Measurements from ENCODE around the gene DSTYK. TPM values are rescaled to one million over a fixed set of nuclear protein-coding genes. Genes with fewer than 3 reads are reported as not detected.

Gene DSTYK
- total RNA-seq, 1 donor from 2014 or later = 9.6 TPM

GRCh38 chr1:205251576-205251975 is 40.1 kb upstream of the DSTYK start:
- intact Hi-C loops (cut with micrococcal nuclease) = no loop called here
- Mint-ChIP-seq H3K36me3 (ENCODE audit: low read depth) (no peaks in the 10 kb centered on the region), H3K27me3 (no peaks in the 10 kb centered on the region), H3K9me3 (no peaks in the 10 kb centered on the region), H3K4me3 (no peak overlapping the region), H3K4me1 (no peaks in the 10 kb centered on the region), H3K27ac (no peak overlapping the region)
- ChIA-PET POLR2A (no interaction called here), CTCF (interaction anchor here (0.6 to 1.0 kb wide), 2 partner anchors 22 to 110 kb away, joined by 3 read pairs; no protein-coding TSS in a partner anchor)
- DNase-seq = no peak
- TF ChIP-seq CTCF (IDR thresholded peaks at IDR 0.05) = no peak
- no peak for ATAC-seq (ENCODE audit: low read depth)

GRCh38 chr1:205250699-205251098 is 39.2 kb upstream of the DSTYK start:
- Mint-ChIP-seq H3K9me3 (no peaks in the 10 kb centered on the region), H3K4me3 (no peak overlapping the region), H3K36me3 (ENCODE audit: low read depth) (no peaks in the 10 kb centered on the region), H3K4me1 (no peaks in the 10 kb centered on the region), H3K27me3 (no peaks in the 10 kb centered on the region), H3K27ac (no peak overlapping the region)
- ChIA-PET POLR2A (no interaction called here), CTCF (interaction anchor here (0.9 kb wide), 1 partner anchor 274 kb away, joined by 3 read pairs; no protein-coding TSS in a partner anchor)
- ATAC-seq (ENCODE audit: low read depth) = no peak
- no peak for DNase-seq
- intact Hi-C loops (cut with micrococcal nuclease) = no loop called here
- no peak for TF ChIP-seq CTCF (IDR thresholded peaks at IDR 0.05)

GRCh38 chr1:205249651-205250050 is 38.1 kb upstream of the DSTYK start:
- ATAC-seq (ENCODE audit: low read depth) (no peak), DNase-seq (no peak)
- no peak for TF ChIP-seq CTCF (IDR thresholded peaks at IDR 0.05)
- Mint-ChIP-seq H3K27ac (no peak overlapping the region), H3K36me3 (ENCODE audit: low read depth) (no peaks in the 10 kb centered on the region), H3K27me3 (no peaks in the 10 kb centered on the region), H3K4me1 (no peaks in the 10 kb centered on the region), H3K4me3 (no peak overlapping the region), H3K9me3 (no peaks in the 10 kb centered on the region)
- intact Hi-C loops (cut with micrococcal nuclease) = no loop called here
- CTCF ChIA-PET = no interaction called here
- POLR2A ChIA-PET = no interaction called here

- no peak for TF ChIP-seq CTCF (IDR thresholded peaks at IDR 0.05)
- no peaks in the 10 kb centered on the region for H3K4me1 Mint-ChIP-seq
- no peak overlapping the region for H3K27ac Mint-ChIP-seq
- no peaks in the 10 kb centered on the region for H3K27me3 Mint-ChIP-seq
- intact Hi-C loops (cut with micrococcal nuclease) = no loop called here
- no peak for ATAC-seq (ENCODE audit: low read depth)
- H3K4me3 Mint-ChIP-seq = no peak overlapping the region
- no peak for DNase-seq
- ChIA-PET CTCF (no interaction called here), POLR2A (no interaction called here)
- H3K36me3 Mint-ChIP-seq (ENCODE audit: low read depth) = no peaks in the 10 kb centered on the region
- H3K9me3 Mint-ChIP-seq = no peaks in the 10 kb centered on the region
These were observed 37.5 kb upstream of the DSTYK start for GRCh38 chr1:205248793-205249601.

- no peak overlapping the region for H3K27ac Mint-ChIP-seq
- ATAC-seq (ENCODE audit: low read depth) (no peak), DNase-seq (no peak)
- TF ChIP-seq CTCF (IDR thresholded peaks at IDR 0.05) = no peak
- no peaks in the 10 kb centered on the region for H3K9me3 Mint-ChIP-seq
- CTCF ChIA-PET = no interaction called here
- no peak overlapping the region for H3K4me3 Mint-ChIP-seq
- H3K36me3 Mint-ChIP-seq (ENCODE audit: low read depth) = no peaks in the 10 kb centered on the region
- intact Hi-C loops (cut with micrococcal nuclease) = no loop called here
- H3K27me3 Mint-ChIP-seq = no peaks in the 10 kb centered on the region
- POLR2A ChIA-PET = no interaction called here
- H3K4me1 Mint-ChIP-seq = no peaks in the 10 kb centered on the region
These were observed 35.8 kb upstream of the DSTYK start for GRCh38 chr1:205247130-205247921.
